Activated CD4-positive, alpha-beta T cell treated with anti-CD3 and anti-CD28 coated beads for 24 hours (primary cell): ENCODE data around the gene PSMD7.
A peak's percentile ranks its signal among the peaks of the same experiment; 100 is the strongest.
"Not testable (repeated sequence)": the region's sequence is repeated elsewhere in the genome, so short reads cannot be mapped to it uniquely, and the experiment has no call there.

Experiments
- DNase-seq, 2 donors: peaks; one replicate each; pipeline ENCODE4 v3.0.0-alpha.2; 2020; ENCODE audit warnings: low read depth in 2 of 2

Gene PSMD7

DNA sequence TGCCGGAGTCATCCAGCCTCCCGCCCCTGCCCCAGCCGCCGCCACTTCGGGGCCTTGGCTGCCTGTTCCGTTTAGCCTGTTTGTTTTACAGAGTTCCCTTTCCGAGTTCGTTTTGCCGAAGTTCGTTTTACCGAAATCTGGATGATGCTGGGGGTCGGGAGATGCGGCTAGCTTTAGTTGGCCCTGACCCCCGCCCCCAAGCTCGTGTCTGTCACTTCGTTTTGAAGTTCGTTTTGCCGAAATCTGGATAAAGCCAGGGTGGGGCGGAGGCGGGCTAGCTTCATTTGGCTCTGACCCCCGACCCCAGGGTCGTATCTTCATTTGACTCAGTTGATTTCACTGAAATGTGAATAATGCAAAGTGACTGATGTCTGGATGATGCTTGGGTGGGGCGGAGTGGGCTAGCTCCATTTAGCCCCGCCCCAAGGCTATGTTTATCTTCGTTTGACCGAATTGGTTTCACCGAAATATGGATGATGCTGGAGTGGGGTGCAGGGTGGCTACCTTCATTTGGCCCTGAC is 591 bp downstream of the PSMD7 start:
- DNase-seq: peak; percentile 10 to 35

DNA sequence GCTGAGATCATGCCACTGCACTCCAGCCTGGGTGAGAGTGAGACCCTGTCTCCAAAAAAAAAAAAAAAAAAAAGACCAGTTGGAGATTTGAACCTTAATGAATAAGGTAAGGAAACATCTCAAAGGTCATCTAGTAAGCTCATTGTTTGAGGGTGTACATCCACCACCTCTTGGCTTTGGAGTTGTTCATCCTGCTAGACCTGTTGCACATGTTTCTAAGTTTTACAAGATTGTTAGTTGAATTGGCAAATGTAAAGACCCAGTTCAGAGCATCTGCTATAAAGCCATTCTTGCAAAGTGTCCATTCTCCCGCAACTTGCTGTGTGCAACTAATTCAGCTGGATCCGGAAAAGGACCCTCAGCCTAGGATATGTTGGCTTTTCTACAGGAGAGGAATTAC is 1.5 kb downstream of the PSMD7 start:
- no peak for DNase-seq

DNA sequence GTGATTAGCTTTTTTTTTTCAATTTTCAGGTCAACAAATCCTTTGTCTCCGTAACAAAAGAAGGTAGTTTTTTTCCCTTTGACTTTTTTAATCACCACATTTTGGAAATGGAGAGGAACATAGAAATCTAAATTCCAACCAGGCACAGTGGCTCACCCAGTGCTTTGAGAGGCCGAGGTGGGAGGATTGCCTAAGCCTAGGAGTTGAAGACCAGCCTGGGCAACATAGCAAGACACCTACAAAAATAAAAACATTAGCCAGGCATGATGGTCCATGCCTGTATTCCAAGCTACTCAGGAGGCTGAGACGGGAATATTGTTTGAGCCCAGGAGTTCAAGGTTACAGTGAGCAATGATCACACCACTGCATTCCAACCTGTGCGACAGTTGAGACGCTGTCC is 5.7 kb downstream of the PSMD7 start:
- DNase-seq: no peak

DNA sequence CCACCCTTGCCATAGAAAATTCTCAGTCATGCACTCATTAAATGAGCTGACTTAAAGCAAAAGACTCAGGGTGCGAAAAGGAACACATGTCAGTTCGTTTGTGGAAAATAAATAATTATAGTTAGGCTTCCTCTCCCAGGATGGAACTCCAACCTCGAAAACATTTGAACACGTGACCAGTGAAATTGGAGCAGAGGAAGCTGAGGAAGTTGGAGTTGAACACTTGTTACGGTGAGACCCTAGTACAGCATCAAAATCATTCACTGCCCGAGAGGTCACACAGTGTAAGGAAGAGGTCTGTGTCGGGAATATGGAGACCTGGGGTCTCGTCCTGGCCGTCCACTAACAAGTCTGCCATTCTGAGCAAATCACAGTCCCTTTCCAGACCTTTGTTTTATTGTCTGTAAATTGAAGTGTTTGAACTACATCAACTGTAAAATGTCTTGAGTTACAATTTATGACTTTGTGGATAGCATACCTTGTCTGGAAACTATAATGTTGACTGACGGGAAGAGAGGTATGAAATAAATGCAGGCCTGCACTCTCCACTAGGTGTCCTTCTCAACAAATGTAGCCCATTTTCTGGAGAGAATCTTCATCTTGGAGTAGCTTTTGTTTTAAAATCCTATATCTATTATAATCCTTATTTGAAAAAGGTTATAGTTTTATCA is 7.7 kb downstream of the PSMD7 start:
- no peak for DNase-seq

- no peak for DNase-seq
Observed at GRCh38 chr16:74304835-74305176, 8.2 kb downstream of the PSMD7 start.

GRCh38 chr16:74305281-74305680 is 8.7 kb downstream of the PSMD7 start:
- DNase-seq: no peak

DNA sequence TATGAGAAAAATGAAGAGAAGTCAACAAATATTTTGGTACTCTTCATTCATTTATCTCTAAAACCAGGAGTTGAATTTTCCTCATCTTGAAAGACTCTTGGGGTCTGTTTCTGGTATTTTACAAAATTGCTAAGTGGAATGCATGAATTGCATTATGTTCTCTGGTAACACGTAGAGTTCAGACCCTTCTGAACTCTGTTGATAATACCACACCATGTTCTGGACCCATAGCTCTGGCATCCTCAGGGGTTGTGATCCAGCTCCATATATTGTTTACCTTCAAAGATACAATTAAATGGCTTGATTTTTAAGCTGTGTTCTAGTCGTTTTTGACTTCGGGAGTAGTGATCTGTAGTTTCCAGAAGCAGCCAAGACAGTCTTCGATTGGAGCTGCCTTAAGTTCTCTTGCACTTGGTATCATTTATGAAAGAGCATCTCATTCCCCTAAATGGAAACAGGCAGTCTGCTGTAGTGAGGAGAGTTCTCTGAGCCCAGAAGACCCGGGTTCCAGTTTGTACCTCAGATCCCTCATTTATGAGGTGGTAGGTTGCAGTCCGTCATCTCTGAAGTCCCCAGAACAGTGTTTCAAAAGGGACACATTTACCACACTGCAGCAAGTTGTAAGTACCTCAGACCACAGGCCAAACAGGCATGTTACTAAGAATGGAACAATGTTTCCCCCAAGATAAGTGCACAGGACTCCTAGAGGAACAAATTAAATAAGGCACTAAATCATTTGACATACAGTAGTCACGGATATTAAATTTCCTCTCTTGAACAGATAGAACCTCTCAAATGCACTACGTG is 9.6 kb downstream of the PSMD7 start:
- DNase-seq: no peak

GRCh38 chr16:74307383-74307782 is 10.8 kb downstream of the PSMD7 start:
- no peak for DNase-seq

GRCh38 chr16:74309789-74310781 is 13.5 kb downstream of the PSMD7 start:
- no peak for DNase-seq

DNA sequence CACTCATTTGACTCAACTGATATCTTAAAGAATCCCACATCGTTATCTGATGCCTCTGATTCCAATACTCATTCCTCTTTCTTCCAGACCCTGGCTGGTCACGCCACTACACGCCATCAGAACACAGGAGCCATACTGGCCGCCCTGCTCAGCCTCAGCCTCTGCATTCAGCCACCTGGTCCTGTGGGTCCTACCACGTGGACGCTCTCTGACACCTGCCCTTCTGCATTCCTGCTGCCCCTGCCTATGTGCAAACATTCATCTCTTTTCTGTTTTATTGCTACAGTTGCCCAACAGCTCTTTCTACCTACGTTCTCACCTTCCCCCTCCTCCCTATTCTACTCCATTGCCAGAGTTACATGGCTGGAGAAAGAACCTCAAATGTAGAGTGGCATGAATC is 18.4 kb downstream of the PSMD7 start:
- DNase-seq: no peak

DNA sequence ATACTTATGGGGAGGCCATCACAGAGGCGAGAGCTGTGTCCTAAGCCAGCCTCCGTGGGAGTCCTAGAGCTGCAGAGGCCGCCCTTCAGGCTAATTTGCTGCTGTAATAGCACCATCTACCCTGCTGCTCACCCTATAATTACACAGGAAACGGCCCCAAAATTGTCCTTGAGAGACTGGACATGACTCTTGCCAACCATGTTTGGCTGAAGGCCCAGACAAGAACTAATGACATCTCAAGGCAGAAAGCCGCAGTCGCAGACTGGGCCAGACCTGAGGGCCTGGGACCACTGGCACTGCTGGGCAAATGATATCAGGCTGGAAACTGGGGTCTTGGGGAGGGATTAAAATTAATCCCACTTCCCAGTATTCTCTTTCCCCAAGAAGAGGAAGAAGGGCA is 24.1 kb downstream of the PSMD7 start:
- DNase-seq: no peak

DNA sequence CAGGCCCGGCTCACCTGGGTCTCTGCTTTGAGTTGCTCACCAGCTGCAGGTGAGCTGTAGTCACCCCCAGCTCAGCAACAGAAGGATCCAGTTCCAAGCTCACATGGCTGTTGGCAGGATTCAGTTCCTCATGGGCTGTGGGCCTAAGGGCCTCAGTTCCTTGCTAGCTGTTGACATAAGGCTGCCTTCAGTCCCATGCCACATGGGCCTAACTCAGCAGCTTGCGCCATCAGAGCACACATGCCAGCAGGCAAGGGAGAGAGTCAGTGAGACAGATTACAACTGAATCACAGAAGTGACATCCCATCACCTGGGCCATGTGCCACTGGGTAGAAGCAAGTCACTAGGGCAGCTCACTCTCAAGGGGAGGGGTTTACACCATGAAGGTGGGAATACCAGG is 24.7 kb downstream of the PSMD7 start:
- no peak for DNase-seq

DNA sequence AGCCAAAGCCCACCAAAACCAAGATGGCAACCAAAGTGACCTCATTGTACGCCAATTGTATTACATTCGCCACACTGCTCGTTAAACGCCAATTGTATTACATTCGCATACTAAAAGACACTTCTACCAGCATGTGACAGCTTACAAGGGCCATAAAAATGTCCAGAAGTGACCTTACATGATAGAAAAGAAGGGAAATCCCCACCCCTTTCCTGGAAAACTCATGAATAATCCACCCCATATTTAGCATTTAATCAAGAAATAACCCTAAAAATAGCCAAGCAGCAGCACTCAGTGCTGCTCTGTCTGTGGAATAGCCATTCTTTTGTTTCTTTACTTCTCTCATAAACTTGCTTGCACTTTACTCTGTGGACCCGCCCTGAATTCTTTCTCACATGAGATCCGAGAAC is 25.7 kb downstream of the PSMD7 start:
- DNase-seq: no peak

GRCh38 chr16:74324777-74325176 is 28.2 kb downstream of the PSMD7 start:
- DNase-seq: not testable (repeated sequence)

DNA sequence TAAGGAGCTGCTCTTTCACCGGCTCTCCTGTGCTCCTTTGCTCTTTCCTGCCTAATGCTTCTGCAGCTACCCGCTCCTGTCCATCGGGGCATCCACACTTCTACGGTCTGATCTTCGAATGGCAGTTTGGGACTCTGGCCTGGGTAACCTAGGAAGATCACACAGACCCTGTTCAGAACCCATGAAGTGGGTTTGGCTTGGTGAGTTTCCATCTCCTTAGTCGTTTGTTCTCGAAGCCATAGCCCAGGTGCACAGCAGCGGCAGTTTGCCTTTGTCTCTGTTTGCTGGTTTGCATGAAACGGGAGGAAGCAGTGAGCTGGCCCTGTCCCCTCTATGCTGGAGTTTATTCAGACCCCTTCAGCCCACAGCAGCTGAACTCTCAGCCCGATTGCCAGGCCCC is 29.0 kb downstream of the PSMD7 start:
- DNase-seq: no peak

DNA sequence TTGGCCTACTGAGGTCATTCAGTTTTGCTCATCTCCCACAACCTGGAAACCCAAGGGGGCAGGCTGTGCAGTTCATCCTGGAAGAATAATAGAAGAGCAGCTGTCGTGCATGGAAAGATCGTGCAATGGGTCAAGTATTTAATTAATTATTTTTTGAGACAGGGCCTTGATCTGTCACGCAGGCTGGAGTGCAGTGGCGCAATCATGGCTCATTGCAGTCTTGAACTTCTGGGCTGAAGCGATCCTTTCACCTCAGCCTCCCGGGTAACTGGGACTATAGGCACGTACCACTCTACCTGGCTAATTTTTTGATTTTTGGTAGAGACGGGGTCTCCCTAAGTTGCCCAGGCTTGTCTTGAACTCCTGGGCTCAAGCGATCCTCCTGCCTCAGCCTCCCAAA is 31.7 kb downstream of the PSMD7 start:
- DNase-seq: not testable (repeated sequence)

DNA sequence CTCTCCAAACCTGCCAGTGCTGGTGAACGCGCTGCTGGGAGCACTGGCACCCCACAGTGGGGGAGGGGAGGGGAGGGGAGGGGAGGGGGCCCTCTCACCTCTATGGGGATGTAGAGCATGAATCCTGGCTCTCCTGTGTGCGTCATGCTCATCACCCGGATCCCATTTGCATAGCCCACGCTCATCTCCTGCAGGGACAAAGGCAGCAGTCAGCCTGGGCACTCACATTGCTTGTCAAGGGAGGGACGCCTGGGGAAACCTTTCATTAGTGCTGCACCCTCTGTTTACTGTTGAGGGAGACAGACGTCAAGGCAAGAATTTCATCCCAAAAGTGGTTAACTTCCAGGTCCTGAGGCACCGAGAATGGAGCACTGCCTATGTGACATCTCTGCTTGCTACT is 35.9 kb downstream of the PSMD7 start:
- not testable (repeated sequence) for DNase-seq

- DNase-seq: not testable (repeated sequence)
Observed at GRCh38 chr16:74337506-74337905, 40.9 kb downstream of the PSMD7 start.

GRCh38 chr16:74339226-74339625 is 42.6 kb downstream of the PSMD7 start:
- DNase-seq: not testable (repeated sequence)

DNA sequence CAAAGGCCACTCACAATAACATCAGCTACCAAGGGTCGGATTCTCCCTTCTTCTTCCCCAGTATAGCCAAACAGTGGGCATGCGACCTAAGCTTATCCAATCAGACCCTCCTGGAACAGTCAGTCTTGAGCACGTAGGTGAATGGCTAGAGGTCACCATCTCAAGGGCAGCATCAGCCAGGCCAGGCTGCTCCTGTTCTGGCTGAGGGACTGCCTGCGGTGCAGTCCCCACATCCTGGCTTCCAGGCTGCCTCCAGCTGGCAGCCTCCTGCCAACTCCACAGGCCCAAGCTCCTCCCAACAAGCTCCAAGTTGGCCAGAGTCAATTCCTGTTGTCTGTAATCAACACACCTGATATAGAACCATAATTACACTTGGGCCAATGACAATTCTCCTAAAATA is 56.4 kb downstream of the PSMD7 start:
- DNase-seq: not testable (repeated sequence)
